IPS-11a (cell line): ENCODE results near the gene SLC22A12.

Experiments
- H3K4me3 ChIP-seq: one replicate; pipeline ENCODE4 v1.5.1; 2013; ENCODE audit warnings: low read depth, low read length, control low read depth

The SLC22A12 gene

GRCh38 chr11:64621283-64622019 is 30.4 kb downstream of the SLC22A12 start:
- no peak overlapping the region for H3K4me3 ChIP-seq

- H3K4me3 ChIP-seq: no peak overlapping the region
Measured at GRCh38 chr11:64622681-64623080, 31.7 kb downstream of the SLC22A12 start.

GRCh38 chr11:64624883-64625481 is 34.0 kb downstream of the SLC22A12 start:
- H3K4me3 ChIP-seq: no peak overlapping the region

GRCh38 chr11:64626637-64627036 is 35.6 kb downstream of the SLC22A12 start:
- H3K4me3 ChIP-seq: no peak overlapping the region

GRCh38 chr11:64627371-64627770 is 36.4 kb downstream of the SLC22A12 start:
- H3K4me3 ChIP-seq: no peak overlapping the region

- no peak overlapping the region for H3K4me3 ChIP-seq
Measured at GRCh38 chr11:64628596-64628995, 37.6 kb downstream of the SLC22A12 start.

GRCh38 chr11:64629103-64629502 is 38.1 kb downstream of the SLC22A12 start:
- no peak overlapping the region for H3K4me3 ChIP-seq

GRCh38 chr11:64629796-64630562 is 39.0 kb downstream of the SLC22A12 start:
- H3K4me3 ChIP-seq: no peak overlapping the region

- no peak overlapping the region for H3K4me3 ChIP-seq
Measured at GRCh38 chr11:64631675-64632074, 40.7 kb downstream of the SLC22A12 start.

GRCh38 chr11:64632237-64632636 is 41.2 kb downstream of the SLC22A12 start:
- no peak overlapping the region for H3K4me3 ChIP-seq

GRCh38 chr11:64632654-64633053 is 41.6 kb downstream of the SLC22A12 start:
- H3K4me3 ChIP-seq: no peak overlapping the region

- no peak overlapping the region for H3K4me3 ChIP-seq
Measured at GRCh38 chr11:64633555-64634159, 42.6 kb downstream of the SLC22A12 start.

GRCh38 chr11:64637334-64638017 is 46.5 kb downstream of the SLC22A12 start:
- peak overlapping the region; percentile 17 for H3K4me3 ChIP-seq

GRCh38 chr11:64638018-64638665 is 47.1 kb downstream of the SLC22A12 start:
- H3K4me3 ChIP-seq: peak overlapping the region; percentile 17

- H3K4me3 ChIP-seq: no peak overlapping the region
Measured at GRCh38 chr11:64638829-64639228, 47.8 kb downstream of the SLC22A12 start.

- no peak overlapping the region for H3K4me3 ChIP-seq
Measured at GRCh38 chr11:64639885-64640284, 48.9 kb downstream of the SLC22A12 start.

GRCh38 chr11:64641596-64642417 is 50.8 kb downstream of the SLC22A12 start:
- H3K4me3 ChIP-seq: peak overlapping the region; percentile 10

- peak overlapping the region; percentile 10 for H3K4me3 ChIP-seq
Measured at GRCh38 chr11:64642418-64642735, 51.4 kb downstream of the SLC22A12 start.

GRCh38 chr11:64642871-64643255 is 51.8 kb downstream of the SLC22A12 start:
- peak overlapping the region; percentile 22 for H3K4me3 ChIP-seq
